Stimulated activated naive CD8-positive, alpha-beta T cell treated with anti-CD3 and anti-CD28 coated beads, Interleukin-15, Interleukin-2, amounts not matched to agents 100 ng/mL and 50 ng/mL, for 24 hours (primary cell): ENCODE data around the gene ARL10.

Source experiments
- H3K27ac Mint-ChIP-seq: one replicate; pipeline ENCODE4 v1.8.0; 2021; ENCODE audit warnings: mild to moderate bottlenecking, mixed read lengths
- H3K27me3 Mint-ChIP-seq: one replicate; pipeline ENCODE4 v1.8.0; 2021; ENCODE audit warnings: mixed read lengths
- H3K36me3 Mint-ChIP-seq: one replicate; pipeline ENCODE4 v1.8.0; 2021; ENCODE audit warnings: low read depth, mixed read lengths
- H3K4me1 Mint-ChIP-seq: one replicate; pipeline ENCODE4 v1.8.0; 2021; ENCODE audit warnings: low read depth, mixed read lengths
- H3K4me3 Mint-ChIP-seq: one replicate; pipeline ENCODE4 v1.8.0; 2021; ENCODE audit warnings: mild to moderate bottlenecking, mixed read lengths
- H3K9me3 Mint-ChIP-seq: one replicate; pipeline ENCODE4 v1.8.0; 2021; ENCODE audit warnings: mixed read lengths

ARL10 gene

DNA sequence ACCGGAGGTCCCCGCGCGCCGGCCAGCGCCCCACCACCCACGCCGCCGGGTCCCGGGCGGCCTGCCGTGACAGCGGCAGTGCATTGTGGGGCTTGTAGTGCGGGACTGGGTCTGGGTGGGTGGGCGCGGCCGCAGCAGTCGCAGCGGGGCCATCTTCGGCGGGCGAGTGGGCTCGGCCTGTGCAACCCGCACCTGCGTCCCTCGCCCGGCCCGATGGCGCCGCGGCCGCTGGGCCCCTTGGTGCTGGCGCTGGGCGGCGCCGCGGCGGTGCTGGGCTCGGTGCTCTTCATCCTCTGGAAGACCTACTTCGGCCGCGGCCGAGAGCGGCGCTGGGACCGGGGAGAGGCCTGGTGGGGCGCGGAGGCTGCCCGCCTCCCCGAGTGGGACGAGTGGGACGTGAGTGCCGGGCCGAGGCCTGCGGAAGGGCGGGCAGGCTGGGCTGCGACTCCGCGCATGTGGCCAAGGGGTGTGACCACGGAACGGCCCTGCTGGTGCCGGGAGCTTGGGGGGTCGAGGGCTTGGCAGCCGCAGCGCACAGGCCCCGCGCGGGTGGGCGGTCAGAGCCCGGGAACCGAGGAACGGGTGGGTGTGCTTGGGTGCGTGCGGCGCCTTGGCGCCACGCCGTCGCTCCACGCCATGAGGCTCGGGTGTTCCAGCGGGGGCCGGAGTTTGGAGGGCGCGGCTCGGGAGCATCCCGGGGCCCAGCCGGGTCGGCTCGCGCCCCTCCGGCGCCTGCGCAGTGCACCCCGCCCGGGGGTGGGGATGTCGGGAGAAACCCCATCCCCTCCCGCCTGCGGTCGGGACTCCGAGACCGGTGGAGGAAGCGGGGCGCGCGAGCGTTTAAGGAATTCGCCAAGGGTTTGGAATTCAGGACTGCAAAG, at the start of gene ARL10:
Gene ARL10, plus strand, starts transcription at position 137 of the 881 bp plus-strand sequence. Its CDS starts 77 bp downstream, at position 214.
- H3K9me3 Mint-ChIP-seq: no peaks in the 10 kb centered on the region
- H3K36me3 Mint-ChIP-seq: peaks cover 21% of the 10 kb centered on the region
- H3K27ac Mint-ChIP-seq: peak within 1 kb of the TSS; percentile 85
- H3K4me3 Mint-ChIP-seq: peak within 1 kb of the TSS; percentile 78
- peaks cover 26% of the 10 kb centered on the region for H3K4me1 Mint-ChIP-seq
- no peaks in the 10 kb centered on the region for H3K27me3 Mint-ChIP-seq

- Mint-ChIP-seq H3K9me3 (no peaks in the 10 kb centered on the region), H3K4me3 (no peak overlapping the region), H3K27me3 (no peaks in the 10 kb centered on the region), H3K36me3 (peaks cover 41% of the 10 kb centered on the region), H3K4me1 (no peaks in the 10 kb centered on the region), H3K27ac (no peak overlapping the region)
These were observed 47.5 kb upstream of the ARL10 start for GRCh38 chr5:176317534-176318374.

DNA sequence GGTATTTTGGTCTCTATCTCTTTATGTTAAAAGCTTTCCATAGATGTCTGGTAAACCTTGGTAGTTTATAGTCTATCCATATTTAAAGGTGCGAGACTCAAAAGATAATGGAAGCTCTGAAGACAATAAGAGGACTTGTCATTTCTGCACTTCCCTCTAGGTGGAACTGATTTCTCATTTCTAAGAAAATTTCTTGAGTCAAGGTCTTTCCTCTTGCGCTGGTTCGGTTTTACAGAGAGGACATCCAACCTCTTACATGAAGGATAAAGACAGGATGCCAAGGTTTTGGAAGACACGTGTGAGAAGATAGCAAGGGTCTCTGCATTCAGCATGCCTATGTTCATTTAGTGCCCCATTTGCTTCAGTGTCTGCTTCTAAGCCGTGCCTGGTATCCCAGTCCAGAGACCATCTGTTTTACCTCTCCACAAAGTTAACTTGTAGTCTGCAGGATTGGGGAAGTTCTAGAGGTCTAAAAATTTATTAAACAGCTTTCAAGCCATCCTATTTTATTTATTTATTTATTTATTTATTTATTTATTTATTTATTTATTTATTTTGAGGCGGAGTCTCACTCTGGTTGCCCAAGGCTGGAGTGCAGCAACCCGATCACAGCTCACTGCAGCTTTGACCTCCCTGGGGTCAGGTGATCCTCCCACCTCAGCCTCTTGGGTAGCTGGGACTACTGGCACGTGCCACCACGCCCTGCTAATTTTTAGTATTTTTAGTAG, 45.3 kb upstream of the ARL10 start:
- Mint-ChIP-seq H3K4me1 (no peaks in the 10 kb centered on the region), H3K27me3 (no peaks in the 10 kb centered on the region), H3K36me3 (peaks cover 33% of the 10 kb centered on the region), H3K9me3 (no peaks in the 10 kb centered on the region), H3K27ac (no peak overlapping the region), H3K4me3 (no peak overlapping the region)

GRCh38 chr5:176320577-176320976, 44.7 kb upstream of the ARL10 start:
- Mint-ChIP-seq H3K4me3 (no peak overlapping the region), H3K27ac (no peak overlapping the region), H3K9me3 (no peaks in the 10 kb centered on the region), H3K36me3 (peaks cover 27% of the 10 kb centered on the region), H3K4me1 (no peaks in the 10 kb centered on the region), H3K27me3 (no peaks in the 10 kb centered on the region)

DNA sequence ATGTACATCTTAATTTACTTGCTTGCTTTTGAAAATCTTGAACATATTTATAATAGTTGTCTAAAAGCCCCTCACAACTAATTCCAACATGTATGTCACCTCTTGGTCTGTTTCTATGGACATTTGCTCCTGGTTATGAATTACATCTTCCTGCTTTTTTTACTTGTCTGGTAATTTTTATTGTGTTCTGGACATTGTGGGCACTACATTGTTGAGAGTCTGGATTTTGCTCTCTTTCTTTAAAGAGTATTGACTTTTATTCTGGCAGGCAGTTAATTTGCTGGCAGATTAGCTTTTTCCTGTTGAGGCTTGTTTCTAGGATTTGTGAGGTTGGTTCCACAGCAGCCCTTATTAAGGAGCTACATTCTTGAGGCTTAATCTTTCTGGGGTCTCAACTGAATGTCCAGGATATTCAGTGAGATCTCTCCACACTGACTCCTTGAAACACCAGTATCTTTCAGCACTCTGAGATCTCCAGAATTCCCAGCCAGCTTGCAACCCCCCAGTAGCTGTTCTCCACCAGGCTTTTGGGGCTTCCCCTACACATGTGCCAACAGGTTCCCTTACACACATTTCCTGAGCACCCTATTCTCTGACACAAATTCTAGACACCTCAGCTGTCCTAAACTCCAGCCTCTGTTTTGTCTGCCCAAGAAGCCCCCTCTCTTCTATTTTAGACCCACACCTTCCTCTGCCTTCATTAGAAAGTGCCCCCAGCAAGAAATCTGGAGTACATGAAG, 31.1 kb upstream of the ARL10 start:
- peaks cover 6% of the 10 kb centered on the region for H3K9me3 Mint-ChIP-seq
- H3K27me3 Mint-ChIP-seq: no peaks in the 10 kb centered on the region

GRCh38 chr5:176337913-176338312, 27.4 kb upstream of the ARL10 start:
- Mint-ChIP-seq H3K9me3 (peaks cover 6% of the 10 kb centered on the region), H3K36me3 (peaks cover 41% of the 10 kb centered on the region), H3K4me1 (no peaks in the 10 kb centered on the region), H3K4me3 (no peak overlapping the region), H3K27ac (no peak overlapping the region), H3K27me3 (no peaks in the 10 kb centered on the region)

More for the DNA sequence above, 31.1 kb upstream of the ARL10 start:
- Mint-ChIP-seq H3K4me3 (no peak overlapping the region), H3K4me1 (no peaks in the 10 kb centered on the region), H3K36me3 (peaks cover 49% of the 10 kb centered on the region), H3K27ac (no peak overlapping the region)

GRCh38 chr5:176339304-176339703, 26.0 kb upstream of the ARL10 start:
- Mint-ChIP-seq H3K27me3 (no peaks in the 10 kb centered on the region), H3K36me3 (peaks cover 32% of the 10 kb centered on the region)

DNA sequence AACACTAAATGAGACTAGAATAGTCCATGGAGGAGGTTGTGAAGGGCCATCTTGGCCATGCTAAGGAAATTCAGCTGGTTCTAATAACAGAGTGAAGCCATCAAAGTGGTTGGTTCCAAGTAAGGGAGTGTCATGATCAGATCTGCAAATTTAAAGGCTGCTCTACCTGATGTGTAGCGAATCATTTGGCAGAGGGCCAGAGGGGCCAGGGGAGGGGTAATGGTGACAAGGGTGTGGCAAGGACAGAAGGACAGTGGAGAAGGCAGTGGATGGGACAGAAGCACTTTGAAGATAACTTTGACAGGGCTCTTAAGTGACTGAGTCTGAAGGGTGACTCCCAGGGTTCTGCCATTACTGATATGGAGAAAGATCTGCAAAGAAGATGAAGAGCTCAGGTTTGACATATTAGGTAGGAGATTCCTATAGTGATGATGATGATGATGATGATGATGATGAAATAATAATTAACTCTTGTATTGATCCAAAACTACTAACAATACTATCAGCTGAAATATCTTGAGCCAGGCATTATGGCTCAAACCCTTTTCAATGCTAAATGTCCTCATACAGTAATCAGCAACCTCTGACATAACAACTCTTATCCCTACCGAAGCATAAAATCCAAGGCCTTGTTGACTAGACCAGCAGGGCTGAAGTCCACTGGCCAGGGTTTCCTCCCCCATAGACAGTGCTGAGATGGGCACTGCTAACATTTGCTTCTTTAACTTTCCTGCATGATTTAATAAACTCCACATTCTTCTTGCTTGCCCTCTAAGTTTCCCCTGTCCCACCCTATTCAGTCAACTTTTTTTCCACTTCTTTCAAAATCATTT, 23.7 kb upstream of the ARL10 start:
- H3K4me1 Mint-ChIP-seq: no peaks in the 10 kb centered on the region
- H3K27me3 Mint-ChIP-seq: no peaks in the 10 kb centered on the region
- no peaks in the 10 kb centered on the region for H3K9me3 Mint-ChIP-seq
- H3K4me3 Mint-ChIP-seq: no peak overlapping the region
- H3K36me3 Mint-ChIP-seq: peaks cover 25% of the 10 kb centered on the region
- no peak overlapping the region for H3K27ac Mint-ChIP-seq

More at GRCh38 chr5:176339304-176339703, 26.0 kb upstream of the ARL10 start:
- no peaks in the 10 kb centered on the region for H3K4me1 Mint-ChIP-seq
- no peak overlapping the region for H3K27ac Mint-ChIP-seq
- no peaks in the 10 kb centered on the region for H3K9me3 Mint-ChIP-seq
- no peak overlapping the region for H3K4me3 Mint-ChIP-seq

DNA sequence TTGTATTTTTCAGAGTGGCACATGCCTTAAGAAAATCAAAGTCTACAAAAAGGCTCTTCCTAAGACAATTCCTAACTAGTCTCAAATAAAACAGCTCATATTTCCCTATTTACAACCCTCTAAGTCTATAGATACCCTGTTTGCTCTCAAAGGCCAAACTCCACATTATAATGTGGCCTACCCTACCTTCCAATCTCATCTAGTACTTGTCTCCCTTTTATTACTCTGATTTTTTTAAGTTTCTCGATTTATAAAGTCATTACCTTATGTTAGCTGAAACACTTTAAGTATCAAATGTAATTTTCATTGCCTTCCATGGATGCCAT, 23.2 kb upstream of the ARL10 start:
- Mint-ChIP-seq H3K27ac (no peak overlapping the region), H3K27me3 (no peaks in the 10 kb centered on the region), H3K4me3 (no peak overlapping the region), H3K36me3 (peaks cover 20% of the 10 kb centered on the region), H3K4me1 (no peaks in the 10 kb centered on the region), H3K9me3 (no peaks in the 10 kb centered on the region)

- Mint-ChIP-seq H3K36me3 (peaks cover 18% of the 10 kb centered on the region), H3K27ac (no peak overlapping the region), H3K27me3 (no peaks in the 10 kb centered on the region), H3K9me3 (no peaks in the 10 kb centered on the region), H3K4me1 (no peaks in the 10 kb centered on the region), H3K4me3 (no peak overlapping the region)
These were observed 22.4 kb upstream of the ARL10 start for GRCh38 chr5:176342766-176343458.

GRCh38 chr5:176350416-176350815, 14.9 kb upstream of the ARL10 start:
- Mint-ChIP-seq H3K4me1 (no peaks in the 10 kb centered on the region), H3K9me3 (no peaks in the 10 kb centered on the region), H3K36me3 (peaks cover 53% of the 10 kb centered on the region), H3K4me3 (no peak overlapping the region), H3K27me3 (no peaks in the 10 kb centered on the region), H3K27ac (peak overlapping the region; percentile 18)

DNA sequence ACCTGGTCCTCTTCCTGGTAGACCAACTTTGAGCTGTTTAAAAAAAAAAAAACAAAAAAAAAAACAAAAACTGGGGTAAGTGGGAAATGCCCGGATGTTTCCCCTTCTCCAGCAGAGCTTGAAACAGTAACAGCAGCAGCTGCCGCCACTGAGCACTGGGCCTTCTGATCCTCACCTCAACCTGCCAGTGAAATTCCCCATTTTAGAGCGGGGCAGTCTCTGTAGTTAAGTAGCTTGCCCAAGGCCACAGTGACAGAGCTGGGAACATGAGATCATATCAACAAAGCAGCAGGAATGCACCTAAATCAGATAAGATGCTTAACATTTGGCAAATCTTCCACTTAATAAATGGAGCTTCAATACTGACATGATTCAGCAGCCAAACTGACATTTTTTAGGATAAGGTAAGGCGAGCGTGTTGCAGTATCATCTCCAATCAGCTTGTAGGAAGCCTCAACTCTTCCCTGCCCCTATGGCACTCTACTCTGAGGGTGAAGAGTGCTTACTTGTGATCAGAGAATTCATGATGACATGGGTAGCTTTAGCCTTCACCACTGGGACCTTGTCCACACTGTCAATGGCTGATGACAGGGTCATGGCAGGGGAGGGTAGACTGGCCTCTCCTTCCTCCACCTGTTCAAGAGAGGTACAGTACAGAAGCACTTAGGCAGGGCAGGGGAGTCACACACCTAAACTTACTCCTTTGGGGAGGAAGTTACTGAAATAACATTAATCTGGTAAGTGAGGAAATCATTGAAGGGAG, 13.0 kb upstream of the ARL10 start:
- H3K36me3 Mint-ChIP-seq: peaks cover 51% of the 10 kb centered on the region
- peaks cover 2% of the 10 kb centered on the region for H3K4me1 Mint-ChIP-seq
- no peak overlapping the region for H3K4me3 Mint-ChIP-seq
- no peak overlapping the region for H3K27ac Mint-ChIP-seq
- H3K27me3 Mint-ChIP-seq: no peaks in the 10 kb centered on the region
- H3K9me3 Mint-ChIP-seq: no peaks in the 10 kb centered on the region

DNA sequence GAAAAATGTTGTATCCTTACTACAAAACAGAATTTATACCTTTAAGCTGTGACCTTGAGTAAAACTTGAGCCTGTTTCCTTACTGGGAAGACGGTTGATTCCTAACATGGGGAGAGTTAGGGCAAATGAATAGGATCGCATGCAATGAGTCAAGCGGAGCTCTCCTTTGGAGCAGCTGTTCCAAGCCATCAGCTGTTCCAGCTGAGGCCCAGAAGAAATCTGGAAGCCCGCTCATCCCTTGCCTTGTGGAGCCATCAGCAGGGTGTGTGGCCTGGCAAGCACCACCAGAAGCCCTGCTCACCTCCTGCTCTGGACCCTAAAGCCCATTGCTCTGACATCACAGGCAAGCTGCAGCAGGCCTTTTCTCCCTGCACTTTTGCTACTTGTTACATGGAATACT, 11.8 kb upstream of the ARL10 start:
- H3K4me1 Mint-ChIP-seq: peaks cover 12% of the 10 kb centered on the region
- peaks cover 53% of the 10 kb centered on the region for H3K36me3 Mint-ChIP-seq
- no peaks in the 10 kb centered on the region for H3K9me3 Mint-ChIP-seq
- H3K27me3 Mint-ChIP-seq: no peaks in the 10 kb centered on the region
- no peak overlapping the region for H3K27ac Mint-ChIP-seq
- no peak overlapping the region for H3K4me3 Mint-ChIP-seq
